Tibial nerve (tissue), 4 donors: ENCODE data around the gene PRPF40A. TPM values are rescaled to one million over a fixed set of nuclear protein-coding genes. Genes with fewer than 3 reads are reported as not detected.

ENCODE experiments used
- DNase-seq, 2 donors: peaks; one replicate each; pipeline ENCODE4 v3.0.0-alpha.2; 2019; ENCODE audit warnings: low spot score in 2 of 2
- H3K27ac ChIP-seq, 4 donors: fragments of 200-600 bp; sonication (generic) in 3 of 4; one replicate each; pipeline ENCODE4 v1.5.1; 2017 to 2019; ENCODE audit warnings: mild to moderate bottlenecking in 1 of 4
- H3K27me3 ChIP-seq, 2 donors: fragments of 200-600 bp; sonication (generic) in 1 of 2; one replicate each; pipeline versions ENCODE4 v1.5.1 to v1.6.0; 2017 to 2019
- H3K36me3 ChIP-seq, 3 donors: fragments of 200-600 bp; sonication (generic); one replicate each; pipeline ENCODE4 v1.5.1; 2018 to 2019
- H3K4me1 ChIP-seq, 4 donors: fragments of 200-600 bp; sonication (generic) in 3 of 4; one replicate each; pipeline ENCODE4 v1.5.1; 2017 to 2019
- H3K4me3 ChIP-seq, 4 donors: fragments of 200-600 bp; sonication (generic) in 3 of 4; one replicate each; pipeline ENCODE4 v1.5.1; 2017 to 2019; ENCODE audit warnings: mild to moderate bottlenecking in 1 of 4, moderate library complexity in 1 of 4
- H3K9me3 ChIP-seq, 4 donors: fragments of 200-600 bp; sonication (generic) in 3 of 4; one replicate each; pipeline ENCODE4 v1.5.1; 2017 to 2019
- CTCF ChIP-seq, 5 experiments: fragments of 200-600 bp in 3 of 5; fragments of 450-650 bp in 2 of 5; sonication (generic) in 3 of 5; IDR thresholded peaks; one replicate each; pipeline ENCODE4 v1.5.1; 2016 to 2019; ENCODE audit warnings: antibody characterized with exemption in 5 of 5, mild to moderate bottlenecking in 3 of 5, moderate library complexity in 2 of 5
- EP300 ChIP-seq, 2 donors: sonication (generic); formaldehyde crosslinking; IDR thresholded peaks; one replicate each; pipeline ENCODE4 v1.6.1; 2017; ENCODE audit warnings: antibody characterized with exemption in 2 of 2, mild to moderate bottlenecking in 1 of 2
- POLR2A ChIP-seq, 2 donors: fragments of 450-650 bp; IDR thresholded peaks; one replicate each; pipeline ENCODE4 v1.6.1; 2017; ENCODE audit warnings: antibody characterized with exemption in 2 of 2, mild to moderate bottlenecking in 2 of 2, moderate library complexity in 2 of 2
- WGBS, 2 donors: methylation state at CpG; one replicate each; pipeline ENCODE4 v1.1.5; 2018; 5-methylcytosine and 5-hydroxymethylcytosine counted together
- total RNA-seq, 4 donors: library from RNA; depleted of rRNA; stranded (reverse); fragments of >200 nt; gene quantifications; one replicate each; pipeline ENCODE4 v1.1.0, GENCODE V29; 2016

PRPF40A gene
- total RNA-seq, 4 donors from 2014 or later: 66.4 to 97.7 (median 77.6) TPM

GRCh38 chr2:152676461-152676860 lies 40.8 kb downstream of the PRPF40A start:
- Histone ChIP-seq H3K27ac (no peak overlapping the region), H3K9me3 (no peaks in the 10 kb centered on the region), H3K4me1 (no peaks in the 10 kb centered on the region), H3K27me3 (no peaks in the 10 kb centered on the region), H3K36me3 (peaks cover 3 to 79% (median 6%) of the 10 kb centered on the region in 3 donors), H3K4me3 (no peak overlapping the region)
- TF ChIP-seq CTCF (IDR thresholded peaks at IDR 0.05): no peak
- TF ChIP-seq POLR2A (IDR thresholded peaks at IDR 0.05): no peak
- TF ChIP-seq EP300 (IDR thresholded peaks at IDR 0.05): no peak
- no peak for DNase-seq
- WGBS, 2 donors: 92 to 93% methylated on average over 3 of the region's 3 CpGs

GRCh38 chr2:152674334-152674733 lies 42.9 kb downstream of the PRPF40A start:
- WGBS, 2 donors: 86% methylated on average over 4 of the region's 4 CpGs
- H3K4me1 ChIP-seq: no peaks in the 10 kb centered on the region
- no peak overlapping the region for H3K27ac ChIP-seq
- H3K9me3 ChIP-seq: no peaks in the 10 kb centered on the region
- TF ChIP-seq CTCF (IDR thresholded peaks at IDR 0.05) (no peak), POLR2A (IDR thresholded peaks at IDR 0.05) (no peak), EP300 (IDR thresholded peaks at IDR 0.05) (no peak)
- H3K4me3 ChIP-seq: no peak overlapping the region
- no peak for DNase-seq
- peaks cover 3 to 81% (median 14%) of the 10 kb centered on the region in 3 donors for H3K36me3 ChIP-seq
- H3K27me3 ChIP-seq: no peaks in the 10 kb centered on the region

GRCh38 chr2:152664725-152665124 lies 52.5 kb downstream of the PRPF40A start:
- Histone ChIP-seq H3K36me3 (peaks cover 0 to 94% (median 37%) of the 10 kb centered on the region in 3 donors), H3K4me3 (no peak overlapping the region), H3K27me3 (no peaks in the 10 kb centered on the region), H3K27ac (no peak overlapping the region), H3K9me3 (no peaks in the 10 kb centered on the region), H3K4me1 (no peaks in the 10 kb centered on the region)
- no peak for TF ChIP-seq CTCF (IDR thresholded peaks at IDR 0.05)
- TF ChIP-seq POLR2A (IDR thresholded peaks at IDR 0.05): no peak
- no peak for TF ChIP-seq EP300 (IDR thresholded peaks at IDR 0.05)
- DNase-seq: no peak
- WGBS, 2 donors: 88 to 91% methylated on average over 7 of the region's 7 CpGs

GRCh38 chr2:152661076-152661475 lies 56.2 kb downstream of the PRPF40A start:
- DNase-seq: no peak
- TF ChIP-seq CTCF (IDR thresholded peaks at IDR 0.05) (no peak), EP300 (IDR thresholded peaks at IDR 0.05) (no peak), POLR2A (IDR thresholded peaks at IDR 0.05) (no peak)
- Histone ChIP-seq H3K27ac (no peak overlapping the region), H3K27me3 (no peaks in the 10 kb centered on the region), H3K4me3 (no peak overlapping the region), H3K4me1 (no peaks in the 10 kb centered on the region), H3K9me3 (no peaks in the 10 kb centered on the region), H3K36me3 (peaks cover 0 to 92% (median 49%) of the 10 kb centered on the region in 3 donors)
- 93 to 94% methylated on average over 4 of the region's 4 CpGs for WGBS, 2 donors

- TF ChIP-seq POLR2A (IDR thresholded peaks at IDR 0.05) (no peak), EP300 (IDR thresholded peaks at IDR 0.05) (no peak), CTCF (IDR thresholded peaks at IDR 0.05) (no peak)
Measured at GRCh38 chr2:152658221-152658620, 59.0 kb downstream of the PRPF40A start.

More at GRCh38 chr2:152658221-152658620, 59.0 kb downstream of the PRPF40A start:
- no peaks in the 10 kb centered on the region for H3K4me1 ChIP-seq
- H3K9me3 ChIP-seq: no peaks in the 10 kb centered on the region
- DNase-seq: no peak
- no peak overlapping the region for H3K4me3 ChIP-seq
- H3K36me3 ChIP-seq: peaks cover 0 to 85% (median 28%) of the 10 kb centered on the region in 3 donors
- WGBS, 2 donors: 78 to 83% methylated on average over 1 of the region's 1 CpG
- H3K27me3 ChIP-seq: no peaks in the 10 kb centered on the region
- H3K27ac ChIP-seq: no peak overlapping the region
